HuH-7 (cell line): ENCODE results near the gene AGPAT4.

Experiments
- DNase-seq: peaks from one replicate; pipeline ENCODE4 v3.0.0; 2011; ENCODE audit warnings: low spot score

AGPAT4 gene

GRCh38 chr6:161110028-161110779, 163.7 kb downstream of the AGPAT4 start:
- DNase-seq: no peak

- no peak for DNase-seq
These were observed 164.5 kb downstream of the AGPAT4 start for GRCh38 chr6:161109366-161109765.

GRCh38 chr6:161108916-161109315, 164.9 kb downstream of the AGPAT4 start:
- DNase-seq: no peak

GRCh38 chr6:161107779-161108730, 165.8 kb downstream of the AGPAT4 start:
- DNase-seq: no peak

- DNase-seq: no peak
These were observed 168.5 kb downstream of the AGPAT4 start for GRCh38 chr6:161105408-161105807.

GRCh38 chr6:161104966-161105365, 168.9 kb downstream of the AGPAT4 start:
- no peak for DNase-seq

GRCh38 chr6:161103475-161103874, 170.4 kb downstream of the AGPAT4 start:
- no peak for DNase-seq

GRCh38 chr6:161101517-161101916, 172.3 kb downstream of the AGPAT4 start:
- DNase-seq: no peak

GRCh38 chr6:161100072-161100471, 173.8 kb downstream of the AGPAT4 start:
- DNase-seq: no peak

GRCh38 chr6:161095916-161096315, 177.9 kb downstream of the AGPAT4 start:
- DNase-seq: no peak

GRCh38 chr6:161094955-161095354, 178.9 kb downstream of the AGPAT4 start:
- DNase-seq: no peak

- no peak for DNase-seq
These were observed 181.7 kb downstream of the AGPAT4 start for GRCh38 chr6:161091972-161092701.

- DNase-seq: no peak
These were observed 182.7 kb downstream of the AGPAT4 start for GRCh38 chr6:161091151-161091550.

- DNase-seq: no peak
These were observed 185.1 kb downstream of the AGPAT4 start for GRCh38 chr6:161088676-161089328.

- no peak for DNase-seq
These were observed 188.6 kb downstream of the AGPAT4 start for GRCh38 chr6:161085246-161085645.

- no peak for DNase-seq
These were observed 191.6 kb downstream of the AGPAT4 start for GRCh38 chr6:161082215-161082614.

- DNase-seq: no peak
These were observed 193.4 kb downstream of the AGPAT4 start for GRCh38 chr6:161080263-161080970.
